Measurements from ENCODE around the gene MYO16. TPM values are rescaled to one million over a fixed set of nuclear protein-coding genes. Genes with fewer than 3 reads are reported as not detected.

The MYO16 gene
- total RNA-seq, 1 donor from 2014 or later: not detected

GRCh38 chr13:109000207-109000606 is 370.8 kb downstream of the MYO16 start:
- no peaks in the 10 kb centered on the region for H3K36me3 Mint-ChIP-seq (ENCODE audit: low read depth)
- H3K27ac Mint-ChIP-seq: no peak overlapping the region
- H3K4me3 Mint-ChIP-seq: no peak overlapping the region
- H3K4me1 Mint-ChIP-seq (ENCODE audit: low read depth): no peaks in the 10 kb centered on the region
- intact Hi-C loops (cut with micrococcal nuclease): no loop called here
- H3K9me3 Mint-ChIP-seq: no peaks in the 10 kb centered on the region
- DNase-seq (ENCODE audit: low spot score): no peak
- H3K27me3 Mint-ChIP-seq (ENCODE audit: insufficient read depth): no peaks in the 10 kb centered on the region

- Mint-ChIP-seq H3K27me3 (ENCODE audit: insufficient read depth) (no peaks in the 10 kb centered on the region), H3K27ac (no peak overlapping the region), H3K4me1 (ENCODE audit: low read depth) (no peaks in the 10 kb centered on the region), H3K9me3 (no peaks in the 10 kb centered on the region), H3K36me3 (ENCODE audit: low read depth) (no peaks in the 10 kb centered on the region), H3K4me3 (no peak overlapping the region)
- intact Hi-C loops (cut with micrococcal nuclease): no loop called here
- DNase-seq (ENCODE audit: low spot score): no peak
Measured at GRCh38 chr13:109002934-109003333, 373.5 kb downstream of the MYO16 start.

- H3K4me3 Mint-ChIP-seq: no peak overlapping the region
- no peak for DNase-seq (ENCODE audit: low spot score)
- H3K27me3 Mint-ChIP-seq (ENCODE audit: insufficient read depth): no peaks in the 10 kb centered on the region
- H3K27ac Mint-ChIP-seq: no peak overlapping the region
- no peaks in the 10 kb centered on the region for H3K4me1 Mint-ChIP-seq (ENCODE audit: low read depth)
- H3K36me3 Mint-ChIP-seq (ENCODE audit: low read depth): no peaks in the 10 kb centered on the region
- H3K9me3 Mint-ChIP-seq: no peaks in the 10 kb centered on the region
- intact Hi-C loops (cut with micrococcal nuclease): no loop called here
Measured at GRCh38 chr13:109007946-109008345, 378.5 kb downstream of the MYO16 start.

- Mint-ChIP-seq H3K36me3 (ENCODE audit: low read depth) (no peaks in the 10 kb centered on the region), H3K4me3 (no peak overlapping the region), H3K27ac (no peak overlapping the region), H3K4me1 (ENCODE audit: low read depth) (no peaks in the 10 kb centered on the region), H3K9me3 (no peaks in the 10 kb centered on the region), H3K27me3 (ENCODE audit: insufficient read depth) (no peaks in the 10 kb centered on the region)
- DNase-seq (ENCODE audit: low spot score): no peak
- intact Hi-C loops (cut with micrococcal nuclease): no loop called here
Measured at GRCh38 chr13:109009756-109010155, 380.3 kb downstream of the MYO16 start.

GRCh38 chr13:109010912-109011311 is 381.5 kb downstream of the MYO16 start:
- H3K27ac Mint-ChIP-seq: no peak overlapping the region
- H3K36me3 Mint-ChIP-seq (ENCODE audit: low read depth): no peaks in the 10 kb centered on the region
- no peaks in the 10 kb centered on the region for H3K27me3 Mint-ChIP-seq (ENCODE audit: insufficient read depth)
- no peak for DNase-seq (ENCODE audit: low spot score)
- no peaks in the 10 kb centered on the region for H3K4me1 Mint-ChIP-seq (ENCODE audit: low read depth)
- intact Hi-C loops (cut with micrococcal nuclease): no loop called here
- no peaks in the 10 kb centered on the region for H3K9me3 Mint-ChIP-seq
- no peak overlapping the region for H3K4me3 Mint-ChIP-seq

GRCh38 chr13:109012115-109012514 is 382.7 kb downstream of the MYO16 start:
- Mint-ChIP-seq H3K4me3 (no peak overlapping the region), H3K4me1 (ENCODE audit: low read depth) (no peaks in the 10 kb centered on the region), H3K9me3 (no peaks in the 10 kb centered on the region), H3K27me3 (ENCODE audit: insufficient read depth) (no peaks in the 10 kb centered on the region), H3K27ac (no peak overlapping the region), H3K36me3 (ENCODE audit: low read depth) (no peaks in the 10 kb centered on the region)
- no peak for DNase-seq (ENCODE audit: low spot score)
- intact Hi-C loops (cut with micrococcal nuclease): no loop called here

GRCh38 chr13:109021558-109021957 is 392.1 kb downstream of the MYO16 start:
- no peaks in the 10 kb centered on the region for H3K27me3 Mint-ChIP-seq (ENCODE audit: insufficient read depth)
- H3K9me3 Mint-ChIP-seq: no peaks in the 10 kb centered on the region
- no peaks in the 10 kb centered on the region for H3K36me3 Mint-ChIP-seq (ENCODE audit: low read depth)
- intact Hi-C loops (cut with micrococcal nuclease): no loop called here
- no peak overlapping the region for H3K4me3 Mint-ChIP-seq
- no peak for DNase-seq (ENCODE audit: low spot score)
- H3K27ac Mint-ChIP-seq: no peak overlapping the region
- H3K4me1 Mint-ChIP-seq (ENCODE audit: low read depth): no peaks in the 10 kb centered on the region

GRCh38 chr13:109024611-109025010 is 395.2 kb downstream of the MYO16 start:
- no peaks in the 10 kb centered on the region for H3K27me3 Mint-ChIP-seq (ENCODE audit: insufficient read depth)
- no peak overlapping the region for H3K27ac Mint-ChIP-seq
- no peaks in the 10 kb centered on the region for H3K9me3 Mint-ChIP-seq
- H3K36me3 Mint-ChIP-seq (ENCODE audit: low read depth): no peaks in the 10 kb centered on the region
- H3K4me1 Mint-ChIP-seq (ENCODE audit: low read depth): no peaks in the 10 kb centered on the region
- intact Hi-C loops (cut with micrococcal nuclease): no loop called here
- no peak for DNase-seq (ENCODE audit: low spot score)
- H3K4me3 Mint-ChIP-seq: no peak overlapping the region

- intact Hi-C loops (cut with micrococcal nuclease): no loop called here
- no peak overlapping the region for H3K4me3 Mint-ChIP-seq
- H3K27ac Mint-ChIP-seq: no peak overlapping the region
- no peak for DNase-seq (ENCODE audit: low spot score)
- H3K4me1 Mint-ChIP-seq (ENCODE audit: low read depth): no peaks in the 10 kb centered on the region
- H3K9me3 Mint-ChIP-seq: no peaks in the 10 kb centered on the region
- no peaks in the 10 kb centered on the region for H3K36me3 Mint-ChIP-seq (ENCODE audit: low read depth)
- H3K27me3 Mint-ChIP-seq (ENCODE audit: insufficient read depth): no peaks in the 10 kb centered on the region
Measured at GRCh38 chr13:109026266-109026665, 396.9 kb downstream of the MYO16 start.

- H3K4me1 Mint-ChIP-seq (ENCODE audit: low read depth): no peaks in the 10 kb centered on the region
Measured at GRCh38 chr13:109028624-109029023, 399.2 kb downstream of the MYO16 start.

GRCh38 chr13:109033090-109033489 is 403.7 kb downstream of the MYO16 start:
- Mint-ChIP-seq H3K9me3 (no peaks in the 10 kb centered on the region), H3K27me3 (ENCODE audit: insufficient read depth) (no peaks in the 10 kb centered on the region), H3K36me3 (ENCODE audit: low read depth) (no peaks in the 10 kb centered on the region), H3K4me1 (ENCODE audit: low read depth) (no peaks in the 10 kb centered on the region), H3K27ac (no peak overlapping the region), H3K4me3 (no peak overlapping the region)
- no peak for DNase-seq (ENCODE audit: low spot score)
- intact Hi-C loops (cut with micrococcal nuclease): no loop called here

More at GRCh38 chr13:109028624-109029023, 399.2 kb downstream of the MYO16 start:
- no peaks in the 10 kb centered on the region for H3K9me3 Mint-ChIP-seq
- H3K27me3 Mint-ChIP-seq (ENCODE audit: insufficient read depth): no peaks in the 10 kb centered on the region
- H3K27ac Mint-ChIP-seq: no peak overlapping the region
- H3K4me3 Mint-ChIP-seq: no peak overlapping the region
- H3K36me3 Mint-ChIP-seq (ENCODE audit: low read depth): no peaks in the 10 kb centered on the region
- intact Hi-C loops (cut with micrococcal nuclease): no loop called here
- DNase-seq (ENCODE audit: low spot score): no peak

- Mint-ChIP-seq H3K27me3 (ENCODE audit: insufficient read depth) (no peaks in the 10 kb centered on the region), H3K9me3 (no peaks in the 10 kb centered on the region), H3K4me3 (no peak overlapping the region), H3K27ac (no peak overlapping the region), H3K36me3 (ENCODE audit: low read depth) (no peaks in the 10 kb centered on the region), H3K4me1 (ENCODE audit: low read depth) (no peaks in the 10 kb centered on the region)
- DNase-seq (ENCODE audit: low spot score): no peak
- intact Hi-C loops (cut with micrococcal nuclease): no loop called here
Measured at GRCh38 chr13:109036078-109036780, 406.8 kb downstream of the MYO16 start.

- H3K4me1 Mint-ChIP-seq (ENCODE audit: low read depth): no peaks in the 10 kb centered on the region
- H3K27ac Mint-ChIP-seq: no peak overlapping the region
- H3K27me3 Mint-ChIP-seq (ENCODE audit: insufficient read depth): no peaks in the 10 kb centered on the region
- H3K9me3 Mint-ChIP-seq: no peaks in the 10 kb centered on the region
- H3K36me3 Mint-ChIP-seq (ENCODE audit: low read depth): no peaks in the 10 kb centered on the region
- no peak overlapping the region for H3K4me3 Mint-ChIP-seq
- no peak for DNase-seq (ENCODE audit: low spot score)
- intact Hi-C loops (cut with micrococcal nuclease): no loop called here
Measured at GRCh38 chr13:109043636-109044035, 414.2 kb downstream of the MYO16 start.

GRCh38 chr13:109055850-109056249 is 426.4 kb downstream of the MYO16 start:
- no peaks in the 10 kb centered on the region for H3K4me1 Mint-ChIP-seq (ENCODE audit: low read depth)
- no peaks in the 10 kb centered on the region for H3K27me3 Mint-ChIP-seq (ENCODE audit: insufficient read depth)
- intact Hi-C loops (cut with micrococcal nuclease): no loop called here
- H3K4me3 Mint-ChIP-seq: no peak overlapping the region
- H3K36me3 Mint-ChIP-seq (ENCODE audit: low read depth): no peaks in the 10 kb centered on the region
- H3K9me3 Mint-ChIP-seq: no peaks in the 10 kb centered on the region
- no peak for DNase-seq (ENCODE audit: low spot score)
- H3K27ac Mint-ChIP-seq: no peak overlapping the region

Measured in activated T-helper 1 cell treated with anti-CD3 and anti-CD28 coated beads, Interleukin-12 subunit alpha, Interleukin-12 subunit beta, Interleukin-2, Interleukin-4 antibody, amounts not matched to agents 30 ng/mL and 10 ng/mL and 1 ng/mL, durations not matched to agents 14 hours and 24 hours and 36 hours (primary cell).